ENCODE results near the gene MEMO1. TPM values are rescaled to one million over a fixed set of nuclear protein-coding genes. Genes with fewer than 3 reads are reported as not detected.
"Not testable (repeated sequence)": the region's sequence is repeated elsewhere in the genome, so short reads cannot be mapped to it uniquely, and the experiment has no call there.

MEMO1 gene
- total and polyA plus RNA-seq, 8 donors = 3.5 to 33.8 (median 25.6) TPM

GRCh38 chr2:32012872-32013271 lies 2.1 kb upstream of the MEMO1 start:
- H3K9me3 ChIP-seq = no peaks in the 10 kb centered on the region
- peaks cover 0 to 39% (median 18%) of the 10 kb centered on the region in 4 donors for H3K36me3 ChIP-seq
- DNase-seq = no peak
- no peaks in the 10 kb centered on the region for H3K27me3 ChIP-seq
- peaks cover 11 to 27% (median 23%) of the 10 kb centered on the region in 4 donors for H3K4me1 ChIP-seq
- TF ChIP-seq EP300 (IDR thresholded peaks at IDR 0.05) = no peak
- TF ChIP-seq POLR2AphosphoS5 (IDR thresholded peaks at IDR 0.05) = no peak
- no peak for TF ChIP-seq CTCF (IDR thresholded peaks at IDR 0.05)
- no peak for TF ChIP-seq POLR2A (IDR thresholded peaks at IDR 0.05)
- no peak overlapping the region for H3K4me3 ChIP-seq
- WGBS, 5 donors = 62 to 84% (median 69%) methylated on average over 1 of the region's 1 CpG
- no peak overlapping the region for H3K27ac ChIP-seq
- intact Hi-C loops (cut with DNase I; ENCODE audit: low total_unique reads) = no loop called here

GRCh38 chr2:32011485-32011960 lies 715 bp upstream of the MEMO1 start:
- intact Hi-C loops (cut with DNase I; ENCODE audit: low total_unique reads) = no loop called here
- TF ChIP-seq CTCF (IDR thresholded peaks at IDR 0.05) (no peak), POLR2AphosphoS5 (IDR thresholded peaks at IDR 0.05) (no peak), EP300 (IDR thresholded peaks at IDR 0.05) (no peak), POLR2A (IDR thresholded peaks at IDR 0.05) (no peak)
- Histone ChIP-seq H3K36me3 (peaks cover 0 to 26% (median 7%) of the 10 kb centered on the region in 4 donors), H3K4me3 (peak overlapping the region; percentile 78 to 96 (median 92)), H3K27ac (peak overlapping the region in 4 of 5 donors; percentile 92 to 98 (median 94)), H3K9me3 (no peaks in the 10 kb centered on the region), H3K4me1 (peaks cover 19 to 40% (median 30%) of the 10 kb centered on the region in 4 donors), H3K27me3 (no peaks in the 10 kb centered on the region)
- DNase-seq = no peak
- 73 to 80% (median 76%) methylated on average over 5 of the region's 5 CpGs for WGBS, 5 donors

GRCh38 chr2:32010280-32010669 lies 533 bp downstream of the MEMO1 start:
- 0 to 1% (median 0%) methylated on average over 3 to 25 of the region's 43 CpGs; no CpG with 5 or more reads in 2 of the 5 donors for WGBS, 5 donors
- Histone ChIP-seq H3K4me3 (peak overlapping the region; percentile 78 to 96 (median 92)), H3K4me1 (peaks cover 19 to 53% (median 37%) of the 10 kb centered on the region in 4 donors), H3K36me3 (peaks cover 0 to 14% (median 4%) of the 10 kb centered on the region in 4 donors), H3K27ac (peak overlapping the region; percentile 91 to 98 (median 92))
- DNase-seq = peak; percentile 51 to 84
- H3K27me3 ChIP-seq; intact Hi-C loops (cut with DNase I; ENCODE audit: low total_unique reads); H3K9me3 ChIP-seq: not testable (repeated sequence)

- Histone ChIP-seq H3K27ac (peak overlapping the region; percentile 91 to 98 (median 92)), H3K4me3 (peak overlapping the region; percentile 78 to 96 (median 92)), H3K36me3 (peaks cover 0 to 9% (median 4%) of the 10 kb centered on the region in 4 donors), H3K9me3 (no peaks in the 10 kb centered on the region), H3K4me1 (peaks cover 19 to 53% (median 37%) of the 10 kb centered on the region in 4 donors), H3K27me3 (no peaks in the 10 kb centered on the region)
- WGBS, 5 donors = 0 to 1% (median 1%) methylated on average over 26 to 83 of the region's 91 CpGs
- TF ChIP-seq POLR2A (IDR thresholded peaks at IDR 0.05) = no peak
- no peak for TF ChIP-seq CTCF (IDR thresholded peaks at IDR 0.05)
- TF ChIP-seq POLR2AphosphoS5 (IDR thresholded peaks at IDR 0.05) = no peak
- TF ChIP-seq EP300 (IDR thresholded peaks at IDR 0.05) = no peak
- intact Hi-C loops (cut with DNase I; ENCODE audit: low total_unique reads) = no loop called here
- peak; percentile 33 to 72 for DNase-seq
These were observed 1.1 kb downstream of the MEMO1 start for GRCh38 chr2:32009516-32010256.
